Peyer's patch (tissue), 4 donors: ENCODE results near the gene VGLL4. TPM values are rescaled to one million over a fixed set of nuclear protein-coding genes. Genes with fewer than 3 reads are reported as not detected.
A peak's percentile ranks its signal among the peaks of the same experiment; 100 is the strongest.

ENCODE experiments used
- DNase-seq, 3 donors: peaks; one replicate each; pipeline ENCODE4 v3.0.0-alpha.2; 2017 to 2019
- H3K27ac ChIP-seq, 4 donors: fragments of 200-600 bp; sonication (generic); one replicate each; pipeline ENCODE4 v1.5.1; 2016 to 2019
- H3K27me3 ChIP-seq, 2 donors: fragments of 200-600 bp; sonication (generic); one replicate each; pipeline ENCODE4 v1.5.1; 2019
- H3K36me3 ChIP-seq, 3 donors: fragments of 200-600 bp; sonication (generic); one replicate each; pipeline ENCODE4 v1.5.1; 2016 to 2019
- H3K4me1 ChIP-seq, 4 donors: fragments of 200-600 bp; sonication (generic); one replicate each; pipeline ENCODE4 v1.5.1; 2016 to 2019
- H3K4me3 ChIP-seq, 4 donors: fragments of 200-600 bp; sonication (generic); 1 replicate in 3 of 4; 2 replicates in 1 of 4; pipeline ENCODE4 v1.5.1; 2016 to 2019; ENCODE audit warnings: mild to moderate bottlenecking in 1 of 4
- H3K9me3 ChIP-seq, 4 donors: fragments of 200-600 bp; sonication (generic); one replicate each; pipeline ENCODE4 v1.5.1; 2016 to 2019; ENCODE audit warnings: mild to moderate bottlenecking in 1 of 4
- POLR2A ChIP-seq, 2 donors: fragments of 450-650 bp; IDR thresholded peaks; one replicate each; pipeline ENCODE4 v1.5.1; 2017; ENCODE audit warnings: antibody characterized with exemption in 2 of 2, mild to moderate bottlenecking in 2 of 2, moderate library complexity in 2 of 2
- total RNA-seq, 4 donors: library from RNA; depleted of rRNA; stranded (reverse); fragments of >200 nt; gene quantifications; one replicate each; pipeline ENCODE4 v1.1.0, GENCODE V29; 2016
- TF ChIP-seq, protein P1 (sequence below), 6 experiments: fragments of 450-650 bp in 4 of 6; fragments of 200-600 bp in 2 of 6; sonication (generic) in 1 of 6; IDR thresholded peaks; one replicate each; pipeline ENCODE4 v1.5.1; 2017 to 2019; ENCODE audit warnings: antibody characterized with exemption in 6 of 6, mild to moderate bottlenecking in 3 of 6, moderate library complexity in 1 of 6

The VGLL4 gene
- total RNA-seq, 4 donors from 2014 or later, result 41.7 to 66.7 (median 59.4) TPM

DNA sequence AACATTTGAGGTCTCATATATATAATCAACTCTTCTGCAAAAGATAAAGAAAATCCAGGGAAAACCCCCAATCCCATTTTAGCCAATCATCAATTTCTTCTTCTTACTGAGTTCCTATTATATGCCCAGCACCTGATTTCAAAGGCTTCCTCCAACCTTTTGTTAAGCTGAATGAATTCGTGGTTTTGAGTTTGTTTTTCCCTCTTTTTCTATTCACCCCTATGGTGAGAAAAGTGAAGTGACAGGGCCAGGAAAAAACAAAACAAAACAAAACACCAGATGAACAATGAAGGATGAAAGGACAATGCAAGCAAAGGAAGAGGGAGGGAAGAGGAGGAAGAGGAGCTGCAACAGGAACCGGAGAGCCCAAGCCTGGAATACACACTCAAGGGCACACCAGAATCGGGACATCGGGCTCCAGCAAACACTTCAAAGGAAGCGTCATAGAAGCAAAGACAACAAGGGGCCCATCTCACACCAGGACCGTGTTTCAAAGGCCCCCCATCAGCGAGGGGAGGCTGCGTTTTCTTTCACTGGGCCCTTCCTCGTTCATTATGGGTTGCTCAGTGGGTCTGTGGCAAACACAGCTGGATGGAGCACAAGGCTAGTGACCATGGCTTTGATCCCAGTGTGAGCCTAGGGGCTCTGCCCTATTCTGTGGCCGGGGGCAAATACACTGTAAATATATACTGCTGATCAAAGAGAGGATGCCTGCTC is 50.2 kb downstream of the VGLL4 start:
- TF ChIP-seq, protein P1, sequence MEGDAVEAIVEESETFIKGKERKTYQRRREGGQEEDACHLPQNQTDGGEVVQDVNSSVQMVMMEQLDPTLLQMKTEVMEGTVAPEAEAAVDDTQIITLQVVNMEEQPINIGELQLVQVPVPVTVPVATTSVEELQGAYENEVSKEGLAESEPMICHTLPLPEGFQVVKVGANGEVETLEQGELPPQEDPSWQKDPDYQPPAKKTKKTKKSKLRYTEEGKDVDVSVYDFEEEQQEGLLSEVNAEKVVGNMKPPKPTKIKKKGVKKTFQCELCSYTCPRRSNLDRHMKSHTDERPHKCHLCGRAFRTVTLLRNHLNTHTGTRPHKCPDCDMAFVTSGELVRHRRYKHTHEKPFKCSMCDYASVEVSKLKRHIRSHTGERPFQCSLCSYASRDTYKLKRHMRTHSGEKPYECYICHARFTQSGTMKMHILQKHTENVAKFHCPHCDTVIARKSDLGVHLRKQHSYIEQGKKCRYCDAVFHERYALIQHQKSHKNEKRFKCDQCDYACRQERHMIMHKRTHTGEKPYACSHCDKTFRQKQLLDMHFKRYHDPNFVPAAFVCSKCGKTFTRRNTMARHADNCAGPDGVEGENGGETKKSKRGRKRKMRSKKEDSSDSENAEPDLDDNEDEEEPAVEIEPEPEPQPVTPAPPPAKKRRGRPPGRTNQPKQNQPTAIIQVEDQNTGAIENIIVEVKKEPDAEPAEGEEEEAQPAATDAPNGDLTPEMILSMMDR (IDR thresholded peaks at IDR 0.05), result no peak
- no peak for TF ChIP-seq POLR2A (IDR thresholded peaks at IDR 0.05)
- H3K4me3 ChIP-seq, result no peak overlapping the region
- no peak for DNase-seq
- H3K27ac ChIP-seq, result peak overlapping the region in 1 of 4 donors; percentile 70
- H3K27me3 ChIP-seq, result no peaks in the 10 kb centered on the region
- peaks cover 0 to 51% (median 0%) of the 10 kb centered on the region in 4 donors for H3K4me1 ChIP-seq
- H3K9me3 ChIP-seq, result no peaks in the 10 kb centered on the region
- no peaks in the 10 kb centered on the region for H3K36me3 ChIP-seq

DNA sequence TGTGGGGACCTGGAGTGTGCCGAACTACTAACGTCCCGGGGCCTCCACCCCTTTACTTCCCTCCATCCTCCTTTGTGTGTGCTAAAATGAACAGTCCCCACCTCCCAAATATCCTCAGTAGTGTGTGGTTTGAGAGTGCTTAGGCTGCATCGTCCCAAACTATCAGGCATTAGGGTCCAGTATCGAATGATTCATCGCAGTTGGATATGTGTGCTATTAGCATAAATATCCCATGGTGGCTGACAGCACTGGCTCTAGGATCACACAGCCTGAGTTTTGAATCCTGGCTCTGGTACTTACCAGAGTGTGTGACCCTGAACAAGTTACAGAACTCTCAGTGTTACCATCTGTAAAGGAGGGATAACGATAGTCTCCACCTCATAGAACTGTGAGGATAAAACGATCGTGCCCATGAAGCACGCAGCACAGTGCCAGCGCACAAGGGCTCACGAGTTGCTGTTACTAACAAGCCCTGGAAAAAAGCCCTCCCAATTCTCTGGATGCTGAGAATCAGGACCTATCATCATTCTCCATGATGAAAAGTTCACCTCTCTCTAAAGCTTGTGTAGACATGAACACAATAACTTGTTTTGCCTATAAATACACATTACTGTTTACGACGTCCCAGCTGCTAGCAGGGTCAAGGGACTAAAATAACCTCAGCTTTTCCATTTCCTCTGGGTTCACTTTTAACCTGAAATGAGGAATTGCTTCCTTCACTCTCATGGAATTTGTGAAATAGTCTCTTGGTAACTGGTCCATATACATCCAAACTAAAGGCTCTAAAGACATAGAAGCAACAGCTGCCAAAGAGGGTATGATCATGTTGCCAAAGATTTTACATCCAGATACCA is 51.0 kb downstream of the VGLL4 start:
- H3K36me3 ChIP-seq, result no peaks in the 10 kb centered on the region
- H3K27me3 ChIP-seq, result no peaks in the 10 kb centered on the region
- peak overlapping the region; percentile 12 to 70 (median 40) for H3K27ac ChIP-seq
- no peaks in the 10 kb centered on the region for H3K9me3 ChIP-seq
- H3K4me1 ChIP-seq, result peaks cover 0 to 51% (median 0%) of the 10 kb centered on the region in 4 donors
- DNase-seq, result no peak
- no peak for TF ChIP-seq POLR2A (IDR thresholded peaks at IDR 0.05)
- TF ChIP-seq, protein P1 (IDR thresholded peaks at IDR 0.05), result no peak
- H3K4me3 ChIP-seq, result no peak overlapping the region

DNA sequence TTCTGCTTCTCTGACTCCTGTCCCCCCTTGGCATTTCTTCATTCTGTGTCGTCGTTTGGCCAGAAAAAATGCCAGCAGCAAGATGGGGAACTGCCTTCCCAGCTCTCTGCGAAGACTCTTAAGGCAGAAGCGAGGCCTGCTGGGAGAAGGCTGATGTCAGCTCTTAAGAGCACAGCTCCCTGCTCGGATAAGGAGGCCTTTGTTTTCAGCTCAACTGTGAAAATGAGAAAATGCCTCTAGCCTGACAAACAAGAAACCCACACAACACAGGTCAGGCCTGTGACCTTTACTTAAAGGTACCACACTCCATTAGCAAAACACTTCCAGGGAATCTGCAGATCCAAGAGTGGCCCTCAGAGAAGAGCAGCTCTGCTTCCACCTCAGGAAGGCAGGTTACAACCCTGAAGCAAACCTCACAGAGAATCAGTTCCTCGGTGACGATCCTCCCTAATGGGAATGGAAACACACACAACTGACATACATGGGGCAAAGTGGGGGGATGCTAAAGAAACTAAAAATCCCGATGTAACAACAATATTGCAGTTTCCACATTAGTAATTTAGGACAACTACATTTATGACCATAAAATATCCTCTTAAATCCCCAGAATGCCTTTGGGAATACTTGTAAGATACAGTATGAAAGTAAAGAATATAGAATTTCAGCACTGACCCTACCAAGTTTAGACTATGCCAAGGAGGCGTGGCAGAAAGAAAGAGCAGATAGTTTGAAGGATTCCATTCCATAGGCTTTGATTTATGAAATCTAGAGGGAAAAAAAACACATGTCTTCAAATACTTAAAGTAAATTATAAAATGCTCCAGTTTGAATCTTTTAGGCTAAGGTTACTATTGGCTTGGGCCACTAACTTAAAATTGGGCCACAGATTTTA is 52.1 kb downstream of the VGLL4 start:
- no peaks in the 10 kb centered on the region for H3K36me3 ChIP-seq
- no peaks in the 10 kb centered on the region for H3K9me3 ChIP-seq
- no peak overlapping the region for H3K4me3 ChIP-seq
- H3K27me3 ChIP-seq, result no peaks in the 10 kb centered on the region
- TF ChIP-seq POLR2A (IDR thresholded peaks at IDR 0.05), result no peak
- TF ChIP-seq, protein P1 (IDR thresholded peaks at IDR 0.05), result no peak
- peaks cover 0 to 51% (median 0%) of the 10 kb centered on the region in 4 donors for H3K4me1 ChIP-seq
- peak overlapping the region; percentile 32 to 70 (median 48) for H3K27ac ChIP-seq
- no peak for DNase-seq

DNA sequence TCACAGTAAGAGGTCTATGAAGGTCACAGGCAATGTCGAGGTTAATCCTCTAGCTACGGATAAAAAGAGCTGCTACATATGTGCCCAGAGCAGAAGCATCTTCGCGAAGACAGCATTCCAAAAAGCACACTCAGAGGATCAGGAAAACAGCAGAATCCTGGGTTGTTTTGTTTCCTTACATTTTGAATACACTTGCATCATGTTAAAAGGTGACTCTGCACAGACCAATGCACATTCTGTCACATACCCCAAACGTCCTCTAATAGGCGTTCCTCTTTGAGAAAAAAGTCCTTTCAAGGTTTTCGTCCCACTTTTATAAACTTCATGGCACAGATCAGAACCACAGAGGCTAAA is 52.7 kb downstream of the VGLL4 start:
- no peak for DNase-seq
- Histone ChIP-seq H3K4me3 (no peak overlapping the region), H3K9me3 (no peaks in the 10 kb centered on the region), H3K4me1 (peaks cover 0 to 51% (median 0%) of the 10 kb centered on the region in 4 donors), H3K36me3 (no peaks in the 10 kb centered on the region), H3K27ac (peak overlapping the region in 3 of 4 donors; percentile 32 to 70 (median 47)), H3K27me3 (no peaks in the 10 kb centered on the region)
- TF ChIP-seq, protein P1 (IDR thresholded peaks at IDR 0.05), result no peak
- TF ChIP-seq POLR2A (IDR thresholded peaks at IDR 0.05), result no peak

GRCh38 chr3:11589706-11590105 is 54.0 kb downstream of the VGLL4 start:
- no peak for DNase-seq
- Histone ChIP-seq H3K27ac (peak overlapping the region in 1 of 4 donors; percentile 70), H3K9me3 (no peaks in the 10 kb centered on the region), H3K4me1 (peaks cover 0 to 51% (median 0%) of the 10 kb centered on the region in 4 donors), H3K36me3 (no peaks in the 10 kb centered on the region), H3K4me3 (no peak overlapping the region), H3K27me3 (no peaks in the 10 kb centered on the region)
- TF ChIP-seq POLR2A (IDR thresholded peaks at IDR 0.05), result no peak
- TF ChIP-seq, protein P1 (IDR thresholded peaks at IDR 0.05), result no peak
